HepG2 (cell line): ENCODE data around the gene EPHA4. TPM values are rescaled to one million over a fixed set of nuclear protein-coding genes. Genes with fewer than 3 reads are reported as not detected.

Source experiments
- ATAC-seq: fragments of 200-7000 bp; cut with Tn5 transposase; 3 replicates; pipeline ENCODE4 v1.9.1; 2020; ENCODE audit warnings: mild to moderate bottlenecking, moderate library complexity
- BruUV-seq: library from RNA; stranded (reverse); fragments of 400-500 nt; replicated peaks from 2 replicates; lab custom pipeline; 2021; lab: Mats Ljungman, UMichigan
- CTCF ChIA-PET: fragments of 300-600 bp; formaldehyde crosslinking; extraction: SDS; loops from one replicate; lab custom pipeline; 2021; ENCODE audit warnings: low total read pairs, inconsistent platforms, low intra/inter-chr PET ratio; lab: Yijun Ruan, JAX
- POLR2A ChIA-PET: fragments of 350-600 bp; sonication (Branson Sonifier 250); formaldehyde crosslinking; loops from one replicate; lab custom pipeline; 2020; ENCODE audit warnings: antibody characterized with exemption, inconsistent platforms; lab: Yijun Ruan, JAX
- DNase-seq: peaks from one replicate; pipeline ENCODE4 v3.0.0-alpha.2; 2015; ENCODE audit warnings: low spot score
- FAIRE-seq: peaks from 3 replicates; lab custom pipeline; 2011; peaks lifted over from hg19 to GRCh38; lab: Jason Lieb, UNC
- H2AFZ ChIP-seq: one replicate; pipeline ENCODE4 v1.6.1; 2011; ENCODE audit warnings: low read length, inconsistent platforms
- H3K27ac ChIP-seq: fragments of 300-600 bp; 3 replicates; pipeline ENCODE4 v1.8.0; 2011; ENCODE audit warnings: mixed run types, mild to moderate bottlenecking, mixed read lengths, low read length, inconsistent platforms; ENCODE audit not compliant: insufficient read depth; ENCODE audit errors: extremely low read length
- H3K27me3 ChIP-seq, 2 experiments: fragments of 200-600 bp in 1 of 2; 2 replicates in 1 of 2; 3 replicates in 1 of 2; pipeline versions ENCODE4 v1.6.0 to v1.8.0; 2011; ENCODE audit warnings: low read length in 2 of 2, mild to moderate bottlenecking in 2 of 2, moderate library complexity in 2 of 2, inconsistent platforms in 1 of 2; ENCODE audit not compliant: insufficient read depth in 2 of 2, control insufficient read depth in 1 of 2
- H3K36me3 ChIP-seq, 2 experiments: fragments of 200-600 bp in 1 of 2; replicated peaks in 1 of 2; 2 replicates in 1 of 2; 3 replicates in 1 of 2; pipeline versions ENCODE4 v1.5.1 to v1.8.0; 2011; ENCODE audit warnings: low read length in 2 of 2, inconsistent platforms in 1 of 2; ENCODE audit not compliant: insufficient read depth in 2 of 2, control insufficient read depth in 1 of 2
- H3K4me1 ChIP-seq: 2 replicates; pipeline ENCODE4 v1.5.1; 2012; ENCODE audit warnings: low read length, inconsistent platforms; ENCODE audit not compliant: insufficient read depth
- H3K4me2 ChIP-seq: 2 replicates; pipeline ENCODE4 v1.6.0; 2011; ENCODE audit warnings: low read depth, low read length, inconsistent platforms
- H3K4me3 ChIP-seq, 3 experiments: fragments of 200-600 bp in 1 of 3; sonication (generic), shearing (Covaris generic) in 1 of 3; replicated peaks in 1 of 3; 2 replicates each; pipeline ENCODE4 v1.5.1; 2011 to 2016; ENCODE audit warnings: low read length in 3 of 3, inconsistent platforms in 2 of 3, low read depth in 2 of 3, mild to moderate bottlenecking in 2 of 3, control low read depth in 1 of 3, mixed read lengths in 1 of 3; ENCODE audit not compliant: insufficient read depth in 1 of 3
- H3K79me2 ChIP-seq: one replicate; pipeline ENCODE4 v1.6.1; 2011; ENCODE audit warnings: low read length, inconsistent platforms; ENCODE audit not compliant: insufficient read depth
- H3K9ac ChIP-seq: 2 replicates; pipeline ENCODE4 v1.6.0; 2011; ENCODE audit warnings: mild to moderate bottlenecking, low read depth, low read length, inconsistent platforms; ENCODE audit not compliant: insufficient read depth
- H3K9me3 ChIP-seq: 2 replicates; pipeline ENCODE4 v1.5.1; 2012; ENCODE audit warnings: mild to moderate bottlenecking, low read length
- H4K20me1 ChIP-seq: 2 replicates; pipeline ENCODE4 v1.6.0; 2011; ENCODE audit warnings: inconsistent platforms, mild to moderate bottlenecking, low read length, moderate library complexity; ENCODE audit not compliant: insufficient read depth
- HMG20B ChIP-seq: conservative IDR thresholded peaks from 2 replicates; pipeline ENCODE4 v1.6.1; 2016; ENCODE audit warnings: missing genetic modification reagents, missing compliant biosample characterization
- ISX ChIP-seq: sonication (generic); formaldehyde crosslinking; conservative IDR thresholded peaks from 2 replicates; pipeline ENCODE4 v1.5.0; 2020; ENCODE audit warnings: missing genetic modification reagents
- RBM39 ChIP-seq: fragments of 200-400 bp; formaldehyde crosslinking; IDR thresholded peaks from one replicate; pipeline ENCODE4 v1.6.1; 2018; ENCODE audit warnings: antibody characterized with exemption, mild to moderate bottlenecking, low read depth, low read length; ENCODE audit not compliant: poor library complexity, severe bottlenecking
- SALL1 ChIP-seq: sonication (generic); formaldehyde crosslinking; IDR thresholded peaks from 2 replicates; pipeline ENCODE4 v1.8.0; 2022; ENCODE audit warnings: mild to moderate bottlenecking, missing genetic modification reagents
- SALL2 ChIP-seq: sonication (generic); formaldehyde crosslinking; IDR thresholded peaks from 2 replicates; pipeline ENCODE4 v1.8.1; 2023; ENCODE audit warnings: mild to moderate bottlenecking, missing genetic modification reagents, inconsistent platforms
- SP4 ChIP-seq: sonication (generic); formaldehyde crosslinking; IDR thresholded peaks from 2 replicates; pipeline ENCODE4 v1.8.1; 2023; ENCODE audit warnings: mild to moderate bottlenecking, missing genetic modification reagents
- ZBTB8A ChIP-seq: sonication (generic); formaldehyde crosslinking; IDR thresholded peaks from 2 replicates; pipeline ENCODE4 v1.4.0; 2020; ENCODE audit warnings: mild to moderate bottlenecking, low read depth, missing genetic modification reagents, borderline replicate concordance
- ZNF263 ChIP-seq: sonication (generic); formaldehyde crosslinking; IDR thresholded peaks from 2 replicates; pipeline ENCODE4 v1.4.0; 2020; ENCODE audit warnings: missing genetic modification reagents
- WGBS: methylation state at CpG from one replicate; pipeline ENCODE4 v1.1.6; 2017; ENCODE audit warnings: low lambda C conversion rate; 5-methylcytosine and 5-hydroxymethylcytosine counted together
- in situ Hi-C: cut with HindIII; loops from 2 replicates; pipeline ENCODE4 v1.10.0; 2017; ENCODE audit warnings: low pct_unique_long_range_greater_than_20kb; ENCODE audit not compliant: extremely low pct_ligation_motif_present
- intact Hi-C: fragments of 100-400 bp; cut with micrococcal nuclease; formaldehyde crosslinking; loops from one replicate; pipeline ENCODE4 v1.10.0; 2022; ENCODE audit not compliant: unreplicated experiment
- polyA plus RNA-seq, 8 experiments: library from polyadenylated mRNA; depleted of rRNA in 3 of 8; stranded (reverse) in 7 of 8; unstranded in 1 of 8; fragments of >200 nt; fragmentation: Illumina TruSeq in 4 of 8; extraction: Trizol in 4 of 8; gene quantifications; 2 replicates each; pipeline versions ENCODE4 v1.2.1 to v1.2.3, GENCODE V29; 2011 to 2016; ENCODE audit warnings: low read depth in 4 of 8, missing spikeins in 1 of 8, mixed read lengths in 1 of 8; ENCODE audit not compliant: insufficient read depth in 1 of 8
- total RNA-seq, 5 experiments: library from RNA; depleted of rRNA; stranded (reverse); fragments of >200 nt; fragmentation: Illumina TruSeq; extraction: Trizol; gene quantifications; 2 replicates each; pipeline ENCODE4 v1.2.3, GENCODE V29; 2016; ENCODE audit warnings: low read depth in 1 of 5
- TF ChIP-seq, protein P1 (sequence below): sonication (generic); formaldehyde crosslinking; IDR thresholded peaks from 2 replicates; pipeline ENCODE4 v1.4.0; 2020; ENCODE audit warnings: missing genetic modification reagents; ENCODE audit errors: not compliant biosample characterization
- TF ChIP-seq, protein P2 (sequence below): sonication (generic); formaldehyde crosslinking; IDR thresholded peaks from 2 replicates; pipeline ENCODE4 v1.8.0; 2022; ENCODE audit warnings: mild to moderate bottlenecking, missing genetic modification reagents; ENCODE audit not compliant: insufficient replicate concordance
- TF ChIP-seq, protein P3 (sequence below): sonication (generic); formaldehyde crosslinking; IDR thresholded peaks from 2 replicates; pipeline ENCODE4 v1.8.0; 2022; ENCODE audit warnings: missing genetic modification reagents, low read depth, mild to moderate bottlenecking, borderline replicate concordance

Gene EPHA4
- total and polyA plus RNA-seq, 2 of the 13 experiments (the other 11 are each of a cell fraction or from before 2014, with no cell fraction given) = not detected

DNA sequence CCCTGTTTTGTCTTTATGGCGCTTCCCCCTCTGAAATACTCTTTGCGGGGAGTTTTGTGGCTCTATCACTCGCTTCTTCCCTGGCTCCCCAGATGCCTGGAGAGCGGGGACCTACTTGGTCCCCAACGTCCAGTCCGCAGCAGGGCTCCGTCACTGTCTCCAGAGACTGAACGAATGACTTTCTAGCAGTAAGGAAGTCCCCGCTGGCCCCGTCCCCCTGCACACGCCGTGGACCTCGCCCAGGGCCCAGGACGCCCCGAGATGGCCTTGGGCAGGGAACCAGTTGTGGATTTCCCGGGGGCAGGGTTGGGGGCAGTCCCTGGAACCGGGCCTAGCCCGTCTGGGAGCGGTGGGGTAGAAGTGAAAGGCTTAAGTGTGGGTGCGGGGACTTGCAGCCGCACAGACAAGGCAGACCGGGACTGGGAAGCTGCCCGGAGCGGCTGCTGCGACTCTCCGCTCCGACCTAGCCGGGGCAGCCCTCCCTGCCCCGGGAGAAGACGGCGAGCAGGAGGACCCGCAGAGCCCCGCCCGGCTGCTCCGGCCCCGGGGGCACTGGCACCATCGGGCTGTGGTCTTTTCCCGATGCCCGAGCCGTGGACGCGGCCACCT is 821 bp upstream of the EPHA4 start:
- intact Hi-C loops = loop anchor here (1.0 kb wide), 2 partner anchors 886 to 1837 kb away; no protein-coding TSS in a partner anchor
- 0 out of 2 replicates have a peak overlapping the region, but pooled peaks have one; percentile 87 for H3K4me2 ChIP-seq
- ATAC-seq = peak; percentile 50
- no peaks in the 10 kb centered on the region for H4K20me1 ChIP-seq
- H3K36me3 ChIP-seq = no peaks in the 10 kb centered on the region
- peaks cover 7% of the 10 kb centered on the region for H3K4me1 ChIP-seq
- H3K4me3 ChIP-seq = no peak overlapping the region
- FAIRE-seq = no peak
- DNase-seq = no peak
- no peak overlapping the region for H3K9ac ChIP-seq
- H3K79me2 ChIP-seq = no peaks in the 10 kb centered on the region
- ChIA-PET CTCF (interaction anchor here (1.8 to 2.5 kb wide), 2 partner anchors 886 to 1837 kb away, joined by 13 to 33 read pairs; no protein-coding TSS in a partner anchor), POLR2A (no interaction called here)
- no peaks in the 10 kb centered on the region for H3K9me3 ChIP-seq
- 39% methylated on average over 33 of the region's 42 CpGs for WGBS
- H2AFZ ChIP-seq = no peak overlapping the region
- BruUV-seq = no TSS peak
- in situ Hi-C loops = loop anchor here (5.0 to 25.0 kb wide), 3 partner anchors 886 to 1836 kb away; no protein-coding TSS in a partner anchor
- peaks cover 4 to 45% of the 10 kb centered on the region in 2 experiments; a peak in 4 of 5 replicates for H3K27me3 ChIP-seq
- no peak for TF ChIP-seq SALL1 (CRISPR knock-in tag)
- TF ChIP-seq RBM39 = peak; percentile 30
- H3K27ac ChIP-seq = no peak overlapping the region

DNA sequence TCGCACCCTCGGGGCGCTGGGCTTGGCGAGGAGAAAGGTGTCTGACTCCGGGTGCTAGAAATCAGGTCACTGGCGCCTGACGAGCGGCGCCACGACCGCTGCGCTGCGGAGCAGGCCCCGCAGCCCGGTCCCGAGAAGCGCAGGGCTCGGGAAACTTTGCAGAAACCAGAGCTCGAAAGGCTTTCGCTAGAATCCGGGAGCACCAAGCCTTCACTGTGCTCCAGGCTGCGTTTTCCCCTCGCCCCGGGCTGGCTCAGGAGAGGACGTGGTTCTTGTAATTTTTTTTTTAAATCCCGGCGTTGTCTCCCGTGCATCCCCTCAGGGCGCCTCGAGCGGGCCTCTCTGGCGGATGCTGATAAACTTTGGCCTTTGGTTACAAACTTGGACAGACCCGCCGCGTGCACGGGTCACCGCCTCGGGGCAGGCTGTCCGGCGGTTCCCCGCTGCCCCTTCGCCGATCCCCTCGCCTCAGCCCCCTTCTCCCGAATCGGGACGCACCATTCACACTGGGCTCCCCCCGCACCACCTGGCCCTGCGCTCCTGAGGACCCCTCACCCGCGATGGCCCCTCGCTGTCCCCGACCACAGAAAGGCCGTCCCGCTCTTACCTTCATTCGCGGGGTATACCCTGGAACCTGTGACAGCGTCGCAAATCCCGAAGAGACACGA is 419 bp downstream of the EPHA4 start:
- H3K27me3 ChIP-seq = peaks cover 4 to 45% of the 10 kb centered on the region in 2 experiments; a peak in 4 of 5 replicates
- intact Hi-C loops = no loop called here
- WGBS = 25% methylated on average over 48 of the region's 61 CpGs
- FAIRE-seq (no peak), ATAC-seq (no peak), DNase-seq (no peak)
- peaks cover 7% of the 10 kb centered on the region for H3K4me1 ChIP-seq
- no peak overlapping the region for H3K4me3 ChIP-seq
- no peak overlapping the region for H3K27ac ChIP-seq
- TF ChIP-seq, protein P1, sequence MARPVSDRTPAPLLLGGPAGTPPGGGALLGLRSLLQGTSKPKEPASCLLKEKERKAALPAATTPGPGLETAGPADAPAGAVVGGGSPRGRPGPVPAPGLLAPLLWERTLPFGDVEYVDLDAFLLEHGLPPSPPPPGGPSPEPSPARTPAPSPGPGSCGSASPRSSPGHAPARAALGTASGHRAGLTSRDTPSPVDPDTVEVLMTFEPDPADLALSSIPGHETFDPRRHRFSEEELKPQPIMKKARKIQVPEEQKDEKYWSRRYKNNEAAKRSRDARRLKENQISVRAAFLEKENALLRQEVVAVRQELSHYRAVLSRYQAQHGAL (CRISPR knock-in tag) = no peak
- no peak for TF ChIP-seq ZBTB8A (CRISPR knock-in tag)
- no peak for TF ChIP-seq SALL2 (CRISPR knock-in tag)
- TF ChIP-seq, protein P2, sequence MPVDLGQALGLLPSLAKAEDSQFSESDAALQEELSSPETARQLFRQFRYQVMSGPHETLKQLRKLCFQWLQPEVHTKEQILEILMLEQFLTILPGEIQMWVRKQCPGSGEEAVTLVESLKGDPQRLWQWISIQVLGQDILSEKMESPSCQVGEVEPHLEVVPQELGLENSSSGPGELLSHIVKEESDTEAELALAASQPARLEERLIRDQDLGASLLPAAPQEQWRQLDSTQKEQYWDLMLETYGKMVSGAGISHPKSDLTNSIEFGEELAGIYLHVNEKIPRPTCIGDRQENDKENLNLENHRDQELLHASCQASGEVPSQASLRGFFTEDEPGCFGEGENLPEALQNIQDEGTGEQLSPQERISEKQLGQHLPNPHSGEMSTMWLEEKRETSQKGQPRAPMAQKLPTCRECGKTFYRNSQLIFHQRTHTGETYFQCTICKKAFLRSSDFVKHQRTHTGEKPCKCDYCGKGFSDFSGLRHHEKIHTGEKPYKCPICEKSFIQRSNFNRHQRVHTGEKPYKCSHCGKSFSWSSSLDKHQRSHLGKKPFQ (CRISPR knock-in tag) = no peak
- TF ChIP-seq ISX (CRISPR knock-in tag) = no peak
- TF ChIP-seq ZNF263 (CRISPR knock-in tag) = peak; percentile 27; the same call in 1 of the 2 replicates
- TF ChIP-seq HMG20B (CRISPR knock-in tag) = no peak
- no peak for TF ChIP-seq SP4
- TF ChIP-seq, protein P3, sequence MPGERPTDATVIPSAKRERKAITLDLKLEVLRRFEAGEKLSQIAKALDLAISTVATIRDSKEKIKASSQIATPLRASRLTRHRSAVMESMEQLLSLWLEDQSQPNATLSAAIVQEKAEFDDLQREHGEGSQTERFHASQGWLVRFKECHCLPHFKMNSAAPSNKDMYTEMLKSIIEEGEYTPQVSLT (CRISPR knock-in tag) = no peak
- in situ Hi-C loops = loop anchor here (5.0 to 25.0 kb wide), 3 partner anchors 884 to 1834 kb away; no protein-coding TSS in a partner anchor
- no peaks in the 10 kb centered on the region for H3K79me2 ChIP-seq
- H3K9ac ChIP-seq = no peak overlapping the region
- POLR2A ChIA-PET = no interaction called here
- BruUV-seq = no TSS peak
- CTCF ChIA-PET = no interaction called here
- no peaks in the 10 kb centered on the region for H3K9me3 ChIP-seq
- no peak overlapping the region for H3K4me2 ChIP-seq
- H2AFZ ChIP-seq = no peak overlapping the region
- no peaks in the 10 kb centered on the region for H4K20me1 ChIP-seq
- H3K36me3 ChIP-seq = no peaks in the 10 kb centered on the region
